Stimulated activated CD8-positive, alpha-beta memory T cell treated with anti-CD3 and anti-CD28 coated beads, Interleukin-4, amount 100 ng/mL, for 48 hours (primary cell): ENCODE data around the gene ETV4.

Experiments used
- DNase-seq: peaks from one replicate; pipeline ENCODE4 v3.0.0-alpha.2; 2020

ETV4 gene

GRCh38 chr17:43572368-43572980, 26.3 kb upstream of the ETV4 start:
- DNase-seq: no peak

GRCh38 chr17:43570518-43570928, 24.4 kb upstream of the ETV4 start:
- no peak for DNase-seq

- no peak for DNase-seq
Observed at GRCh38 chr17:43568506-43569082, 22.5 kb upstream of the ETV4 start.

- no peak for DNase-seq
Observed at GRCh38 chr17:43563600-43564594, 17.8 kb upstream of the ETV4 start.

GRCh38 chr17:43562679-43563599, 16.8 kb upstream of the ETV4 start:
- no peak for DNase-seq

GRCh38 chr17:43560461-43561427, 14.6 kb upstream of the ETV4 start:
- DNase-seq: no peak

- DNase-seq: no peak
Observed at GRCh38 chr17:43559161-43559816, 13.1 kb upstream of the ETV4 start.

- no peak for DNase-seq
Observed at GRCh38 chr17:43558805-43559160, 12.6 kb upstream of the ETV4 start.

GRCh38 chr17:43556292-43556691, 10.2 kb upstream of the ETV4 start:
- DNase-seq: no peak

GRCh38 chr17:43554857-43555256, 8.7 kb upstream of the ETV4 start:
- no peak for DNase-seq

- DNase-seq: no peak
Observed at GRCh38 chr17:43553573-43553972, 7.4 kb upstream of the ETV4 start.

- no peak for DNase-seq
Observed at GRCh38 chr17:43552229-43552837, 6.2 kb upstream of the ETV4 start.

GRCh38 chr17:43550754-43551153, 4.6 kb upstream of the ETV4 start:
- DNase-seq: no peak

- DNase-seq: no peak
Observed at GRCh38 chr17:43549496-43549895, 3.4 kb upstream of the ETV4 start.

- DNase-seq: no peak
Observed at GRCh38 chr17:43548689-43549379, 2.7 kb upstream of the ETV4 start.

- no peak for DNase-seq
Observed at GRCh38 chr17:43547659-43548256, 1.6 kb upstream of the ETV4 start.

- DNase-seq: no peak
Observed at GRCh38 chr17:43547189-43547550, 1.0 kb upstream of the ETV4 start.

GRCh38 chr17:43545383-43545632, 832 bp downstream of the ETV4 start:
- DNase-seq: peak; percentile 45

- DNase-seq: no peak
Observed at GRCh38 chr17:43543771-43544575, 2.2 kb downstream of the ETV4 start.
